HL-60 (cell line): ENCODE measurements around the gene APBB2.

Experiments
- DNase-seq, 2 experiments: peaks; one replicate each; pipeline ENCODE4 v3.0.0-alpha.2; 2010 to 2020; ENCODE audit warnings: low read depth in 1 of 2, low spot score in 1 of 2
- H3K27ac ChIP-seq: fragments of 250-450 bp; sonication (Bioruptor Pico); replicated peaks from 2 replicates; pipeline ENCODE4 v1.5.1; 2020; ENCODE audit warnings: mild to moderate bottlenecking, moderate library complexity
- H3K27me3 ChIP-seq: fragments of 250-450 bp; sonication (Bioruptor Pico); 2 replicates; pipeline ENCODE4 v1.5.1; 2021; ENCODE audit warnings: mild to moderate bottlenecking, moderate library complexity; ENCODE audit not compliant: insufficient read depth, poor library complexity, severe bottlenecking
- H3K4me3 ChIP-seq: replicated peaks from 2 replicates; pipeline ENCODE4 v1.5.1; 2011; ENCODE audit warnings: mild to moderate bottlenecking, control low read depth, low read length; ENCODE audit not compliant: insufficient read depth
- GABPA ChIP-seq: IDR thresholded peaks from 2 replicates; pipeline ENCODE4 v1.6.1; 2012; ENCODE audit warnings: low read depth
- POLR2AphosphoS5 ChIP-seq: IDR thresholded peaks from 2 replicates; pipeline ENCODE4 v1.6.1; 2012; ENCODE audit warnings: low read depth
- SPI1 ChIP-seq: IDR thresholded peaks from 2 replicates; pipeline ENCODE4 v1.6.1; 2012; ENCODE audit warnings: low read depth, mild to moderate bottlenecking, borderline replicate concordance
- TF ChIP-seq, protein P1 (sequence below): IDR thresholded peaks from one replicate; pipeline ENCODE4 v1.5.1; 2011; ENCODE audit warnings: low read length, control low read depth, inconsistent platforms; ENCODE audit not compliant: insufficient read depth
- TF ChIP-seq, protein P2 (sequence below): IDR thresholded peaks from 2 replicates; pipeline ENCODE4 v1.6.1; 2012; ENCODE audit warnings: low read depth; ENCODE audit not compliant: insufficient replicate concordance

APBB2 gene

GRCh38 chr4:40990899-40991265, 223.5 kb downstream of the APBB2 start:
- no peak for DNase-seq
- Histone ChIP-seq H3K27ac (no peak overlapping the region), H3K27me3 (peaks cover 4% of the 10 kb centered on the region), H3K4me3 (no peak overlapping the region)
- TF ChIP-seq GABPA (no peak), POLR2AphosphoS5 (no peak), SPI1 (no peak)
- TF ChIP-seq, protein P1, sequence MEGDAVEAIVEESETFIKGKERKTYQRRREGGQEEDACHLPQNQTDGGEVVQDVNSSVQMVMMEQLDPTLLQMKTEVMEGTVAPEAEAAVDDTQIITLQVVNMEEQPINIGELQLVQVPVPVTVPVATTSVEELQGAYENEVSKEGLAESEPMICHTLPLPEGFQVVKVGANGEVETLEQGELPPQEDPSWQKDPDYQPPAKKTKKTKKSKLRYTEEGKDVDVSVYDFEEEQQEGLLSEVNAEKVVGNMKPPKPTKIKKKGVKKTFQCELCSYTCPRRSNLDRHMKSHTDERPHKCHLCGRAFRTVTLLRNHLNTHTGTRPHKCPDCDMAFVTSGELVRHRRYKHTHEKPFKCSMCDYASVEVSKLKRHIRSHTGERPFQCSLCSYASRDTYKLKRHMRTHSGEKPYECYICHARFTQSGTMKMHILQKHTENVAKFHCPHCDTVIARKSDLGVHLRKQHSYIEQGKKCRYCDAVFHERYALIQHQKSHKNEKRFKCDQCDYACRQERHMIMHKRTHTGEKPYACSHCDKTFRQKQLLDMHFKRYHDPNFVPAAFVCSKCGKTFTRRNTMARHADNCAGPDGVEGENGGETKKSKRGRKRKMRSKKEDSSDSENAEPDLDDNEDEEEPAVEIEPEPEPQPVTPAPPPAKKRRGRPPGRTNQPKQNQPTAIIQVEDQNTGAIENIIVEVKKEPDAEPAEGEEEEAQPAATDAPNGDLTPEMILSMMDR = no peak
- TF ChIP-seq, protein P2, sequence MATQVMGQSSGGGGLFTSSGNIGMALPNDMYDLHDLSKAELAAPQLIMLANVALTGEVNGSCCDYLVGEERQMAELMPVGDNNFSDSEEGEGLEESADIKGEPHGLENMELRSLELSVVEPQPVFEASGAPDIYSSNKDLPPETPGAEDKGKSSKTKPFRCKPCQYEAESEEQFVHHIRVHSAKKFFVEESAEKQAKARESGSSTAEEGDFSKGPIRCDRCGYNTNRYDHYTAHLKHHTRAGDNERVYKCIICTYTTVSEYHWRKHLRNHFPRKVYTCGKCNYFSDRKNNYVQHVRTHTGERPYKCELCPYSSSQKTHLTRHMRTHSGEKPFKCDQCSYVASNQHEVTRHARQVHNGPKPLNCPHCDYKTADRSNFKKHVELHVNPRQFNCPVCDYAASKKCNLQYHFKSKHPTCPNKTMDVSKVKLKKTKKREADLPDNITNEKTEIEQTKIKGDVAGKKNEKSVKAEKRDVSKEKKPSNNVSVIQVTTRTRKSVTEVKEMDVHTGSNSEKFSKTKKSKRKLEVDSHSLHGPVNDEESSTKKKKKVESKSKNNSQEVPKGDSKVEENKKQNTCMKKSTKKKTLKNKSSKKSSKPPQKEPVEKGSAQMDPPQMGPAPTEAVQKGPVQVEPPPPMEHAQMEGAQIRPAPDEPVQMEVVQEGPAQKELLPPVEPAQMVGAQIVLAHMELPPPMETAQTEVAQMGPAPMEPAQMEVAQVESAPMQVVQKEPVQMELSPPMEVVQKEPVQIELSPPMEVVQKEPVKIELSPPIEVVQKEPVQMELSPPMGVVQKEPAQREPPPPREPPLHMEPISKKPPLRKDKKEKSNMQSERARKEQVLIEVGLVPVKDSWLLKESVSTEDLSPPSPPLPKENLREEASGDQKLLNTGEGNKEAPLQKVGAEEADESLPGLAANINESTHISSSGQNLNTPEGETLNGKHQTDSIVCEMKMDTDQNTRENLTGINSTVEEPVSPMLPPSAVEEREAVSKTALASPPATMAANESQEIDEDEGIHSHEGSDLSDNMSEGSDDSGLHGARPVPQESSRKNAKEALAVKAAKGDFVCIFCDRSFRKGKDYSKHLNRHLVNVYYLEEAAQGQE = no peak

DNA sequence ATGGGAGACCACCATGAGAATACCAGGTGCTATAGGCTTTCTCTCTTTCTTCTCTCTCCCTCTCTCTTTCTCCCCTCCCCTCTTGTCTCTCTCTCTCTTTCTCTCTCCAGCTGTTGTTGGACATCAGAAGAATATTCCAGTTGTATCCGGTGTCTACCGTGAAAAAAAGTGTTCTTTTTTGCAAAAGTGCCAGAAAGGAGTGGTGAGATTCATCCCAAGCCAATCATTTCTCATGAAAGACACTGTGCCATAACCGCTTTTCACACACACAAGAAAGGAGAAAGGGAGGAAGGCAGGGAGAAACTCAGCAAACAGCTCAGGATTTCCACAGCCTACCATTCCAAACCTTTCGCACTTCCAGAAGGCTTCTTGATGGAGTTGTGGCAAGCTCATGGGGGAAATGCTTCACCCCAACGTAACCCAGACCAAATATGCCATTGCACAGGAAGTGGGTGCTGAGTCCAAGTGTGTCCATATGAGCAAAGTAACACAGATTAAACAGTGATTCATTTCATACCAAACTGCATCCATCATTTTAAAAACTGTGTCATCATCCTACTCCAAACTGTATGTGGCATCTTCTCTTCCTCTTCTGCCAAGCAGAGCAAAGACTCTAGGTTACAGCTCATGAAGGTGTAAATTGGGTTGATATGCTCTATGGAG, 224.0 kb downstream of the APBB2 start:
- H3K27me3 ChIP-seq = peaks cover 4% of the 10 kb centered on the region
- no peak for DNase-seq
- TF ChIP-seq, protein P2 = no peak
- no peak for TF ChIP-seq POLR2AphosphoS5
- no peak for TF ChIP-seq GABPA
- no peak for TF ChIP-seq SPI1
- TF ChIP-seq, protein P1 = no peak
- H3K27ac ChIP-seq = no peak overlapping the region
- no peak overlapping the region for H3K4me3 ChIP-seq

DNA sequence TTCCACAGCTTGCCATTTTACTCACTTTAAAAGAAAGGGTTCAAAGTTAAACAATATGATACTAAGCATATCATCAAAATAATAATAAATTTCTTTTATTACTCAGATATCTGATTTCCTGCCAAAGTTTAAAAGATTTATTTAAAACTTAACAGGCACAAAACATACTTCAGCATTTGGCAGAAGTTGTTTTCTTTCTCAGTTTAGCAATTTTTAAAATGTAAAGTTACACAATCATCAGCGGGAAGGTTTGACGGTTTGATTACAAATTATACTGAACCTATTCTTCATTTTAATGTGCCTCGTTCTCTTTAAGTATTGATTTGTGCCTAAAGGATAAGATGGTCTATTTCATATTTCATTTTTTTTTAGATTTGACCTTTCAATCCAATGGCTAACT, 227.2 kb downstream of the APBB2 start:
- DNase-seq = no peak
- peaks cover 4% of the 10 kb centered on the region for H3K27me3 ChIP-seq
- no peak overlapping the region for H3K4me3 ChIP-seq
- H3K27ac ChIP-seq = no peak overlapping the region
- no peak for TF ChIP-seq GABPA
- TF ChIP-seq POLR2AphosphoS5 = no peak
- TF ChIP-seq, protein P2 = no peak
- TF ChIP-seq, protein P1 = no peak
- no peak for TF ChIP-seq SPI1
